A673 (cell line): ENCODE data around the gene SLC66A2.

Source experiments
- EZH2 ChIP-seq: fragments of 200-600 bp; sonication (generic); IDR thresholded peaks from 2 replicates; pipeline ENCODE4 v1.6.1; 2017; ENCODE audit warnings: borderline replicate concordance, low read depth, mild to moderate bottlenecking, mixed read lengths, antibody characterized with exemption, low read length; ENCODE audit not compliant: poor library complexity, severe bottlenecking
- TF ChIP-seq, protein P1 (sequence below): fragments of 300-800, 200-600 bp; sonication (generic); conservative IDR thresholded peaks from 2 replicates; pipeline ENCODE4 v1.5.1; 2017; ENCODE audit warnings: low read depth, mild to moderate bottlenecking, antibody characterized with exemption, low read length, moderate library complexity, mixed read lengths

DNA sequence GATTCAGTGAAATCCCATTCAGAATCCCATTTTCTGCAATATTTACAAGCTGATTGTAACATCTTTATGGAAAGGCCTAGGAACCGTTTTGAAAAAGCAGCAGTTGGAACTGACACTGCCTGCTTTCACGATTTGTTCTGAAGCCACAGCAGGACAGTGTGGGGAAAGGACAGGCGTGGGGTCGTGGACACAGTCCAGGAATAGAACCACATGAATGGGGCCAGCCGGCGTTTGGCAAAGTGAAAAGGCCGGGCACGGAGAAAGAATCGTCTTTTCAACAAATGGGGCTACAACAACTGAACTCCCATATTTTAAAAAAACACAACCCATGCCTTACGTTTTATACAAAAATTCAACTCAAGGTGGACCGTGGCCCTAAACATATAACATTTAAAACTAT is 69.8 kb downstream of the SLC66A2 start:
- TF ChIP-seq, protein P1, sequence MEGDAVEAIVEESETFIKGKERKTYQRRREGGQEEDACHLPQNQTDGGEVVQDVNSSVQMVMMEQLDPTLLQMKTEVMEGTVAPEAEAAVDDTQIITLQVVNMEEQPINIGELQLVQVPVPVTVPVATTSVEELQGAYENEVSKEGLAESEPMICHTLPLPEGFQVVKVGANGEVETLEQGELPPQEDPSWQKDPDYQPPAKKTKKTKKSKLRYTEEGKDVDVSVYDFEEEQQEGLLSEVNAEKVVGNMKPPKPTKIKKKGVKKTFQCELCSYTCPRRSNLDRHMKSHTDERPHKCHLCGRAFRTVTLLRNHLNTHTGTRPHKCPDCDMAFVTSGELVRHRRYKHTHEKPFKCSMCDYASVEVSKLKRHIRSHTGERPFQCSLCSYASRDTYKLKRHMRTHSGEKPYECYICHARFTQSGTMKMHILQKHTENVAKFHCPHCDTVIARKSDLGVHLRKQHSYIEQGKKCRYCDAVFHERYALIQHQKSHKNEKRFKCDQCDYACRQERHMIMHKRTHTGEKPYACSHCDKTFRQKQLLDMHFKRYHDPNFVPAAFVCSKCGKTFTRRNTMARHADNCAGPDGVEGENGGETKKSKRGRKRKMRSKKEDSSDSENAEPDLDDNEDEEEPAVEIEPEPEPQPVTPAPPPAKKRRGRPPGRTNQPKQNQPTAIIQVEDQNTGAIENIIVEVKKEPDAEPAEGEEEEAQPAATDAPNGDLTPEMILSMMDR, result no peak
- TF ChIP-seq EZH2, result no peak
